Caco-2 (cell line): ENCODE measurements around the gene PGBD5. TPM values are rescaled to one million over a fixed set of nuclear protein-coding genes. Genes with fewer than 3 reads are reported as not detected.
A peak's percentile ranks its signal among the peaks of the same experiment; 100 is the strongest.

Source experiments
- BruUV-seq: library from RNA; stranded (reverse); fragments of 400-500 nt; replicated peaks from 2 replicates; lab custom pipeline; 2021; lab: Mats Ljungman, UMichigan
- CTCF ChIA-PET: fragments of 300-600 bp; sonication (Branson Sonifier 250); formaldehyde crosslinking; loops from one replicate; lab custom pipeline; 2022; ENCODE audit warnings: antibody characterized with exemption; lab: Charles Lee
- POLR2A ChIA-PET: fragments of 300-600 bp; sonication (Branson Sonifier 250); formaldehyde crosslinking; loops from one replicate; lab custom pipeline; 2022; ENCODE audit warnings: antibody characterized with exemption; lab: Charles Lee
- DNase-seq, 2 experiments: peaks; one replicate each; pipeline versions ENCODE4 v3.0.0 to v3.0.0-alpha.2; 2020 to 2022
- H3K27me3 ChIP-seq: replicated peaks from 2 replicates; pipeline ENCODE4 v1.6.0; 2011; ENCODE audit warnings: low read length; ENCODE audit not compliant: control insufficient read depth, insufficient read depth
- H3K36me3 ChIP-seq: 2 replicates; pipeline ENCODE4 v1.5.1; 2011; ENCODE audit warnings: low read length; ENCODE audit not compliant: control insufficient read depth, insufficient read depth
- H3K4me1 ChIP-seq: fragments of 250-450 bp; sonication (Bioruptor Pico); 2 replicates; pipeline ENCODE4 v1.5.1; 2020; ENCODE audit warnings: mild to moderate bottlenecking
- H3K4me3 ChIP-seq: 2 replicates; pipeline ENCODE4 v1.5.1; 2011; ENCODE audit warnings: low read depth, mild to moderate bottlenecking, control low read depth, low read length
- H3K9me3 ChIP-seq: fragments of 250-450 bp; sonication (Bioruptor Pico); 2 replicates; pipeline ENCODE4 v1.5.1; 2020; ENCODE audit warnings: mild to moderate bottlenecking, moderate library complexity
- H3K27ac Mint-ChIP-seq: one replicate; pipeline ENCODE4 v1.8.0; 2022; ENCODE audit warnings: mixed read lengths; ENCODE audit not compliant: unreplicated experiment
- H3K27me3 Mint-ChIP-seq: one replicate; pipeline ENCODE4 v1.8.0; 2022; ENCODE audit warnings: mixed read lengths; ENCODE audit not compliant: insufficient read depth, unreplicated experiment
- H3K36me3 Mint-ChIP-seq: one replicate; pipeline ENCODE4 v1.8.0; 2022; ENCODE audit warnings: mild to moderate bottlenecking, mixed read lengths; ENCODE audit not compliant: insufficient read depth, unreplicated experiment
- H3K4me1 Mint-ChIP-seq: one replicate; pipeline ENCODE4 v1.8.0; 2022; ENCODE audit warnings: low read depth, mixed read lengths; ENCODE audit not compliant: unreplicated experiment
- H3K4me3 Mint-ChIP-seq: one replicate; pipeline ENCODE4 v1.8.0; 2022; ENCODE audit warnings: mild to moderate bottlenecking, moderate library complexity, mixed read lengths; ENCODE audit not compliant: unreplicated experiment
- H3K9me3 Mint-ChIP-seq: one replicate; pipeline ENCODE4 v1.8.0; 2022; ENCODE audit warnings: mixed read lengths; ENCODE audit not compliant: unreplicated experiment
- intact Hi-C: fragments of 100-400 bp; cut with micrococcal nuclease; formaldehyde crosslinking; loops from one replicate; pipeline ENCODE4 v1.10.0; 2022; ENCODE audit not compliant: unreplicated experiment
- total RNA-seq: library from RNA; stranded (reverse); gene quantifications from 2 replicates; pipeline ENCODE4 v1.2.3, GENCODE V29; 2022
- TF ChIP-seq, protein P1 (sequence below), 2 experiments: fragments of 200-600 bp in 1 of 2; IDR thresholded peaks; 1 replicate in 1 of 2; 2 replicates in 1 of 2; pipeline versions ENCODE4 v1.5.1 to v1.8.0; 2011 to 2022; ENCODE audit warnings: antibody characterized with exemption in 1 of 2, control low read depth in 1 of 2, inconsistent platforms in 1 of 2, low read depth in 1 of 2, low read length in 1 of 2, mild to moderate bottlenecking in 1 of 2, moderate library complexity in 1 of 2; ENCODE audit not compliant: insufficient read depth in 1 of 2, severe bottlenecking in 1 of 2, unreplicated experiment in 1 of 2

The PGBD5 gene
- total RNA-seq, 1 experiment from 2014 or later = 2.4 TPM

DNA sequence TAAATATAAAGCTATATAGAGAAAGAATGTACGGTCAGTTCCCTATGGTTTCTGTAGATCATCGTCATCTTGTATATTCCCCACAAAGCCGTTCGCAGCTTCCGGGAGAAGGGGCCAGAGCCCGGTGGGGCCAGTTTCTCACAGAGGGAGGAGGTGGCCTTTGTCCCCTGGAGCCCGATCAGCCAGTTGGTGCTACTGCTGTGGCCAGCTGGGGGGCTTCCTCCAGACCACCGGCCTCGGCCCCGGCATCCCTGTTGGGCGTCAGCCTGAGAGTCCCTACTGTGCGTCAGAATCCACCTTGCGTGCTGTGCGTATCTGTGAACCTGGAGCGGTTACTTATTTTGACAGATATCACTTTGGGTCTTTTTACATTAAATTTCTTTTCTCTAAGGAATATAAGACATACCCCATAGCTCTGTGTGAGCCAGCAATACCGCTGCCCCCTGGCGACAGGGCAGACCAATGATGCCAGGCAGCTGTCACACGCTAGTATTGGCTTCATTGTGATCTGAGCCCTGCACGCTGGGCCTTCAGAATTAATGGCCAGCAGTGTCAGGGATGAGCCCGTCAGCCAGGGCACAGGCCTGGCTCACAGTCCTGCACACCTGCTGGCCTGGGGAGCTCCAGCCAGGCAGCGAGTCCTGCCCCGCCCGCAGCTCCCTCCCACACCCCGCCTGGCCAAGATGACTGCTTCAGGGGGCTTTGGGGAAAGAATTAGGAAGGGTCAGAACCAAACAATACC, 145.9 kb downstream of the PGBD5 start:
- H3K36me3 ChIP-seq = peaks cover 1% of the 10 kb centered on the region
- no peak overlapping the region for H3K4me3 ChIP-seq
- Mint-ChIP-seq H3K36me3 (peaks cover 12% of the 10 kb centered on the region), H3K27ac (no peak overlapping the region), H3K4me1 (no peaks in the 10 kb centered on the region), H3K27me3 (no peaks in the 10 kb centered on the region), H3K9me3 (no peaks in the 10 kb centered on the region), H3K4me3 (no peak overlapping the region)
- no peak for DNase-seq
- H3K4me1 ChIP-seq = no peaks in the 10 kb centered on the region
- TF ChIP-seq, protein P1, sequence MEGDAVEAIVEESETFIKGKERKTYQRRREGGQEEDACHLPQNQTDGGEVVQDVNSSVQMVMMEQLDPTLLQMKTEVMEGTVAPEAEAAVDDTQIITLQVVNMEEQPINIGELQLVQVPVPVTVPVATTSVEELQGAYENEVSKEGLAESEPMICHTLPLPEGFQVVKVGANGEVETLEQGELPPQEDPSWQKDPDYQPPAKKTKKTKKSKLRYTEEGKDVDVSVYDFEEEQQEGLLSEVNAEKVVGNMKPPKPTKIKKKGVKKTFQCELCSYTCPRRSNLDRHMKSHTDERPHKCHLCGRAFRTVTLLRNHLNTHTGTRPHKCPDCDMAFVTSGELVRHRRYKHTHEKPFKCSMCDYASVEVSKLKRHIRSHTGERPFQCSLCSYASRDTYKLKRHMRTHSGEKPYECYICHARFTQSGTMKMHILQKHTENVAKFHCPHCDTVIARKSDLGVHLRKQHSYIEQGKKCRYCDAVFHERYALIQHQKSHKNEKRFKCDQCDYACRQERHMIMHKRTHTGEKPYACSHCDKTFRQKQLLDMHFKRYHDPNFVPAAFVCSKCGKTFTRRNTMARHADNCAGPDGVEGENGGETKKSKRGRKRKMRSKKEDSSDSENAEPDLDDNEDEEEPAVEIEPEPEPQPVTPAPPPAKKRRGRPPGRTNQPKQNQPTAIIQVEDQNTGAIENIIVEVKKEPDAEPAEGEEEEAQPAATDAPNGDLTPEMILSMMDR (IDR thresholded peaks at IDR 0.05; ENCODE audit: insufficient read depth in 1 of 2, low read depth in 1 of 2, low read length in 1 of 2, severe bottlenecking in 1 of 2, unreplicated experiment in 1 of 2) = no peak
- POLR2A ChIA-PET = no interaction called here
- CTCF ChIA-PET = no interaction called here
- no peaks in the 10 kb centered on the region for H3K9me3 ChIP-seq
- no peaks in the 10 kb centered on the region for H3K27me3 ChIP-seq
- intact Hi-C loops = no loop called here
- no TSS peak for BruUV-seq

DNA sequence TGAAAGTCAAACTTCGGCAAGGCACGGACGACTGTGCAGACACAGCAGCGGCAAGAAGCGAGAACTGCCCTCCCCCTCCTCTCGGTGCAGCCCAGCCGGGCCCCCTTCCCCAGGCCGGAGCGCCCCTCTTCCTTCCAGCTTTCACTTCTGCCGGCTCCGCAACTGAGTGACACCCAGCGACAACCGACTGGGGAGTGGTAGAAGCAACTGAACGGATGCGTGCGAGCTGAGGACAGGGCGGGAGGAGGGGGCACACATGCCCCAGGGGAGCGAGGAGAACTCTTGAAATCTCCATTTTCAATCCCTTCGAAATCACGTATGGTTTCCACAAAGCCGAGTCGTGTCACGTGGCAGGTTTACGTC, 146.6 kb downstream of the PGBD5 start:
- peaks cover 1% of the 10 kb centered on the region for H3K36me3 ChIP-seq
- intact Hi-C loops = no loop called here

DNA sequence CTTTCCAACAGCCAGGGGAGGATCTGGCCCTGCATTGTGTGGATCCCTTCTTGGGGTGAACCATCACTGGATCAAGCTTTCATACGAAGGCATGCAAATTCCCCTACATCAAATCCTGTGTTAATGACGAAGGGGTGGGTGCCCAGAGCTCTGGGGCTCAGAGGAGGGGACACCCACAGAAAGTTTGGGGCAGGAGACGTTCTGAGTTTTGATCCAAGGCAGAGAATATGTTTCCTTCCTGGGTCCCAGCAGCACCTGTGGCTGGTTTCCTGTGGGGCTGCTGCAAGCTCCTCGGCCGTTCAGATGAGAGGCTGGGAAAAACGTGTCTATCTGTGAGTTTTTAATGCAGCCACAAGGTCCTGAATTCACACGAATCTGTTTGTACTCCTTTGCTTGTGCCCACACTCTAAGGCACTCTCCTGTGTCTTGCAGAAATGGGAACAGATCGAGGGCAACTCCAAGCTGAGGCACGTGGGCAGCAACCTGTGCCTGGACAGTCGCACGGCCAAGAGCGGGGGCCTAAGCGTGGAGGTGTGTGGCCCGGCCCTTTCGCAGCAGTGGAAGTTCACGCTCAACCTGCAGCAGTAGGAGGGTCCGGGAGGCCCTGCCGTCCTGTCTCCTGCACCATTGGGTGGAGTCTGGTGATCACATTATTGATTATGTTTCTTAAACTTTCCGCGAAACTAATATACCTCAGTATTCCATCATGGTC, 147.1 kb downstream of the PGBD5 start:
- H3K4me3 Mint-ChIP-seq = no peak overlapping the region
- H3K9me3 Mint-ChIP-seq = no peaks in the 10 kb centered on the region
- H3K4me3 ChIP-seq = no peak overlapping the region
- CTCF ChIA-PET = no interaction called here
- H3K4me1 ChIP-seq = no peaks in the 10 kb centered on the region
- no peaks in the 10 kb centered on the region for H3K9me3 ChIP-seq
- H3K27me3 ChIP-seq = no peaks in the 10 kb centered on the region
- H3K4me1 Mint-ChIP-seq = no peaks in the 10 kb centered on the region
- no TSS peak for BruUV-seq
- no peak overlapping the region for H3K27ac Mint-ChIP-seq
- no peak for DNase-seq
- H3K36me3 ChIP-seq = peaks cover 1% of the 10 kb centered on the region; the same call in 1 of the 2 replicates
- H3K27me3 Mint-ChIP-seq = no peaks in the 10 kb centered on the region
- POLR2A ChIA-PET = no interaction called here
- intact Hi-C loops = no loop called here
- peaks cover 6% of the 10 kb centered on the region for H3K36me3 Mint-ChIP-seq
- TF ChIP-seq, protein P1 (IDR thresholded peaks at IDR 0.05; ENCODE audit: insufficient read depth in 1 of 2, low read depth in 1 of 2, low read length in 1 of 2, severe bottlenecking in 1 of 2, unreplicated experiment in 1 of 2) = no peak

More for the DNA sequence above, 146.6 kb downstream of the PGBD5 start:
- BruUV-seq = TSS peak; percentile 62
- Histone ChIP-seq H3K9me3 (no peaks in the 10 kb centered on the region), H3K27me3 (no peaks in the 10 kb centered on the region), H3K4me3 (no peak overlapping the region), H3K4me1 (no peaks in the 10 kb centered on the region)
- Mint-ChIP-seq H3K4me3 (no peak overlapping the region), H3K4me1 (no peaks in the 10 kb centered on the region), H3K36me3 (peaks cover 6% of the 10 kb centered on the region), H3K27ac (no peak overlapping the region), H3K27me3 (no peaks in the 10 kb centered on the region), H3K9me3 (no peaks in the 10 kb centered on the region)
- TF ChIP-seq, protein P1 (IDR thresholded peaks at IDR 0.05; ENCODE audit: insufficient read depth in 1 of 2, low read depth in 1 of 2, low read length in 1 of 2, severe bottlenecking in 1 of 2, unreplicated experiment in 1 of 2) = no peak
- CTCF ChIA-PET = no interaction called here
- POLR2A ChIA-PET = no interaction called here
- DNase-seq = no peak
